NCI-H1092 treated with DMSO at 0.1 percent for 48 hours (cell line): ENCODE measurements around the gene FAM13A.
"Not testable (repeated sequence)": the region's sequence is repeated elsewhere in the genome, so short reads cannot be mapped to it uniquely, and the experiment has no call there.

ENCODE experiments used
- DNase-seq: peaks from one replicate; lab custom pipeline; 2025; lab: John Stamatoyannopoulos, UW

The FAM13A gene

GRCh38 chr4:88897180-88897579, 159.8 kb downstream of the FAM13A start:
- DNase-seq = no peak

DNA sequence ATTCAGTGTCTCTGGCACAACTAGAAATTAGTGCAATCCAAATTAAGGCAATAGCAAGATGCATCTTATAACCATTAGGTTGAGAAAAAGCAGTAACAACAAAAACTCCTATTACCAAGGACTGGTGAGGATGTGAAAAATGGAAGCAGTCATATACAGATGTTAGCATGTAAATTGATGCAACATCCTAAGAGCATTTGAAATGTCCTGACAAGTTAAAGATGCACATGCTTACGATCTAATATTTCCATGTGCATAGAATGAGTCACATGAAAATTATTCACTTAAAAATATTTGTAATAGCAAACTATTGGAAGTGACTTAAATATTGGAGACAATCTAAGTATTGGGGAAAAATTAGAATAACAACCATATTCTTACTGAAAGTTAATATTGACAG, 163.0 kb downstream of the FAM13A start:
- no peak for DNase-seq

DNA sequence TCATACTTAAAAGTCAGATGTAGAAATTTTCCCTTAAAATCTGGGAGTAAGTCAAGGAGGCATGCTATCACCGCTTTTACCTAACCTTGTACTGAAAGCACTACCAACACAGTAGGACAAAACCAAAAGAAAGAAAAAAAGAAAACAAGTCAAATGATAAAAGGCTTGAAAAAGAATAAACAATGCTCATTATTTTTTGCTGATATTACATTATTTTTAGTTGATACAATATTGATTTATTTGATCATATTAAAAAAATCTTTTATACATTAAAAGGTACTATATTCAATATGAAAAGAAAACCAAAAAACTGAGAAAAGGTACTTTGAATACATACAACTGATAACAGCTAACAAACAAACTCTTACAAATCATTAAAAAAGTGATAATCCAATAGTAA, 164.3 kb downstream of the FAM13A start:
- DNase-seq = no peak

- DNase-seq = no peak
Observed at GRCh38 chr4:88891636-88892035, 165.3 kb downstream of the FAM13A start.

DNA sequence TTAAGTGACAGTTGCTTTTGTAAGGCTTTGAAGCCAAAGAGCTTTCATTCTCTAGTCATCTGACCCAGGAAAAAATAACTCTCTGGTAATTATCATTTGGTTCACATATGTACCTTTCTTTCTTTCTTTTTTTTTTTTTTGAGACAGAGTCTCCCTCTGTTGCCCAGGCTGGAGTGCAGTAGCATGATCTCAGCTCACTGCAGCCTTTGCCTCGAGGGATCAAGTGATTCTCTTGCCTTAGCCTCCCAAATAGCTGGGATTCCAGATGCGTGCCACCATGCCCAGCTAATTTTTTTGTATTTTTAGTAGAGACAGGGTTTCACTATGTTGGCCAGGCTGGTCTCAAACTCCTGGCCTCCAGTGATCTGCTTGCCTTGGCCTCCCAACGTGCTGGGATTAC, 169.6 kb downstream of the FAM13A start:
- not testable (repeated sequence) for DNase-seq

GRCh38 chr4:88881227-88881569, 175.8 kb downstream of the FAM13A start:
- DNase-seq = no peak

- DNase-seq = peak; percentile 25
Observed at GRCh38 chr4:88880501-88881226, 176.3 kb downstream of the FAM13A start.

DNA sequence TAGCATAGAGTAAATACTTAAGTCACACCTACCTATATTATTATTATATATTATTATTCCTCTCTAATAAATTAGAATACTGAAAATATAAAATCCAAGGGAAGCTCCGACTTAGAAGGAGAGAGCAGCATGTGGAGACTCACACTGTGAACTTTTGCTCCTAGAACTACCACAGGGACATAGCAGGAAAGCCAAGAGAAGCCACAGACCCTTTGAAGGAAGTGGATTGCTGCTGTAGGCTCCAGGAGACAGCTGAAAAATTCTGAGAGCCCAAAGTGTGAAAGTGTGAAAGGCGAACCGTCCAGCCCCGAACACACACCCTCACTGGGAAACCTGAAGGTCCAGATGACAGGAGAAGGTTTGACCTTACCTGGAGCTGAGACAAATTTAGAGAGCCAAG, 177.0 kb downstream of the FAM13A start:
- no peak for DNase-seq

GRCh38 chr4:88878642-88879041, 178.3 kb downstream of the FAM13A start:
- no peak for DNase-seq

- DNase-seq = no peak
Observed at GRCh38 chr4:88870428-88870827, 186.6 kb downstream of the FAM13A start.

- DNase-seq = no peak
Observed at GRCh38 chr4:88868510-88868909, 188.5 kb downstream of the FAM13A start.

- peak; percentile 85 for DNase-seq
Observed at GRCh38 chr4:88866862-88867550, 190.0 kb downstream of the FAM13A start.

GRCh38 chr4:88865466-88865865, 191.5 kb downstream of the FAM13A start:
- no peak for DNase-seq

- DNase-seq = no peak
Observed at GRCh38 chr4:88865046-88865445, 191.9 kb downstream of the FAM13A start.

DNA sequence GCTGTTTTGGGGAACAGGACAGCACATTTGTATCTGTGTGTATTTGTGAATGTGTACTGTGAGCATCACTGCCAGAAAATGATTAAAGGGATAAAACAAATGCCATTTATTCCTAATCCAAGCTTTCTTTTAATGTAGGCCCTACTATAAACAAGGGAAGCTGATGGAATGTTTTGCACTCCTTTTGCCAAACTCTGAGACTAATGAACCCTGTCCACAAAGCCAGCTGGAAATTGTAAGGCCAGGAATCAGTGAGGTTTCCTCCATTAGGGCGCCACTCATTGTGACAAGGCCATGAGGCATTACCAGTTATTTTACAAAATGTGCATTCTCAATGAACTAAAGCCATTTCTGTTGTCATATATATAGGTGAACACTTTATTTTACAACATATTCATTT, 196.4 kb downstream of the FAM13A start:
- DNase-seq = no peak

DNA sequence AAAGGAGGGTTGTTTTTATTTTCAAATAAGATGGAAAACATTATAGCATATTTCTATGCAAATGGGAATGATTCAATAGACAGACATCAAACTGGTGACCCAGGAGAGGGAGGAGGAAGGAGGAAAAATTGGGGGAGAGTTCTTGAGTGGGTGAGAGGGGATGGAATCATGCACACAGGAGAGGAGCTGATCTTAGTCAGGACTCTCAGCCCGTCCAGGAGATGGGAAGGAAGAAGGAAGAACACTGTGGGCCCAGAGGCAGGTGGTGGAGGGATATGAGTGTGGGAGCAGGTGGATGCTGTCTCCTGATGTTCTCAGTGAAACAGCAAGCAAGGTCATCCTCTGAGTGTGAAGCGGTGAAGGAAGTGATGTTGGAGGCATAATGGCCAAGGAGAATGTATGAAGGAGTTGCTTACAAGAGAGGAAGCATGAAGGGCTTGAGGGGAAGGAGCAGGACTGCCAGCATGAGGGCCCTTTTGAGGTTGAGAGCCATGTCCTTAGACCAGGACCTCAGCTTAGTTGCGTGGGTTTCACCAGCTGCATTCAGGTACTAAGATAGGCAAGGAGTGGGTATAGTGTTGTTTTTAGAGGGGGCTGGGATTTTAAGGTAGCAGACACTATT, 197.7 kb downstream of the FAM13A start:
- DNase-seq = no peak

DNA sequence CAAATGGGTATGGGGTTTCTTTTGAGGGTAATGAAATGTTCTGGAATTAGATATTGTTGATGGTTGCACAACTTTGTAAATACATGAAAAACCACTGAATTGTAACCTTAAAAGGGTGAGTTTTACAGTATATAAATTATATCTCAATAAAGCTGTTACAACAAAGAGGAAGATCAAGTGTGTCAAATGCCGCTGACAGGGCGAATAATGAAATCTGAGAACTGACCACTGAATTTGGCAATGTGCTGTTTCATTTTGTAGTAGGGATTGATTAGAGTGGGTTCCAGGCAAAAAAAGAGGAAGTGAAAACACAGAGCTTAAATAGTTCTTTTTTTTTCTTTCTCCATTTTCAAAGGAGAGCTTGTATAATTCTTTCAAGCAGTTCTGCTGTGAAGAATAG, 198.2 kb downstream of the FAM13A start:
- no peak for DNase-seq

- no peak for DNase-seq
Observed at GRCh38 chr4:88857588-88857987, 199.4 kb downstream of the FAM13A start.

GRCh38 chr4:88854481-88854880, 202.5 kb downstream of the FAM13A start:
- no peak for DNase-seq

GRCh38 chr4:88853583-88853982, 203.4 kb downstream of the FAM13A start:
- not testable (repeated sequence) for DNase-seq

DNA sequence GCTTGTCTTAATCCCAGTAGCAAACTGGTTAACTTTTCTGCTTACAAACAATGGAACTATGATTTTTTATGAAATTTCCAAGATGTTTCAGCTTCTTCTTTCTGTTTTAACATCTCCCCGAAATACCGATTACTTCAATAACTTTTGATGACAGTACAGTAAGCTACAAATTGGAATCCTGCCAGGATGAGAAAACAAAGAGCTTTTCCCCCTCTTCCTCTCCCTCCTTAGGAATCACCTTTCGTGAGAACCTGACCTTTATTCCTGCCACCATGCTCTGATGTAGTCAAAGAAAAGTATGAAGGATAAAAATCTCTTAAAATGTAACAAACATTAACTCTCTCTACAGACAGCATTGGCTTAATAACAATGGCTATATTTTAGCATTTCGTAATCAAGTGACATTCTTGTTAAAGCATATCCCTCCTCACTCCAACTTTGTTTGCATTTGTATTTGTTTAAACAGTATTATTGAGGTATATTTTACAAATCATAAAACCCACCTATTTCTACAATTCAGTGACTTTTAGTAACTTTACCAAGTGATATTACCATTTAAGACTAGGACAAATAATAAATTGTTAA, 210.7 kb downstream of the FAM13A start:
- DNase-seq = no peak

DNA sequence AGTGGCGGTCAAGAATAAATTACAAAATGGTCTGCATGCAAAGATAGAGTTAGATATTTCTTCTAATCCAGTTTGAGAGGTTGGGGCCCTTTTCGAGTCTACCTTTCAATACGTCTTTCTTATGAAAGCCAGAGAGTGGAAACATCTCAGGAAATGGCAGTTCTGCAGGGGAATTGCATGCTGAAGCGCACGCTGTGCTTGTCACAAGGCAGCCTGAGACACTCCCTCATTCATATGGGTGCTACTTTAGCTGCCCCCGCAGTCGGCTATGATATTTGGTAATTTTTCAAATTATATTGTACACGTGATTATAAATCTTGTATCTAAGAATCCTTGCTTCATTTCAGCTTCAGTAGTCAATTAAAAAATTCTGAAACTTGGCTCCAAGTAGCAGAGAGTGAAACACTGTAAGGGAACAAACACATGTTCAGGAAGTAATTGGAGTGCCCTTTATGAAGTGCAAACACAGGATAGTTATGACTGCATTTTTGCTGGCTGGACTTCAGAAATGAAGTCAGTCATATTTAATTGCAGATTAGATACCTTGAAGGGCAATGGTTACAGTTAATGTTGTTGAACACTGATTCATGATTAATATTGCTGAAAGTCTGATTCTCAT, 213.8 kb downstream of the FAM13A start:
- DNase-seq = peak; percentile 45

DNA sequence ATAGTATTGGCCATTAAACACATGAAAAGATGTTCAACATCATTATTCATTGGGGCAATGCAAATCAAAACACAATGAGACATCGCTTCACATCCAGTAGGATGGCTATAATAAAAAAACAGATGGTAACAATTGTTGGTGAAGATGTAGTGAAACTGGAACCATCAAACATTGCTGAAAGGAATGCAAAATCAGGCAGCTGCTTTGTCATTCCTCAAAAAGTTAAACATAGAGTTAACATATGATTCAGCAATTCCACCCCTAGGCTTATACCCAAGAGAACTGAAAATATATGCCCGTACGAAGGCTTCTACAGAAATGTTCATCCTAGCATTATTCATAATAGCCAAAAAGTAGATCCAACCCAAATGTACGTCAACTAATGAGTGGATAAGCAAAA, 215.3 kb downstream of the FAM13A start:
- no peak for DNase-seq
